ENCODE results near the gene CMIP.

The CMIP gene

DNA sequence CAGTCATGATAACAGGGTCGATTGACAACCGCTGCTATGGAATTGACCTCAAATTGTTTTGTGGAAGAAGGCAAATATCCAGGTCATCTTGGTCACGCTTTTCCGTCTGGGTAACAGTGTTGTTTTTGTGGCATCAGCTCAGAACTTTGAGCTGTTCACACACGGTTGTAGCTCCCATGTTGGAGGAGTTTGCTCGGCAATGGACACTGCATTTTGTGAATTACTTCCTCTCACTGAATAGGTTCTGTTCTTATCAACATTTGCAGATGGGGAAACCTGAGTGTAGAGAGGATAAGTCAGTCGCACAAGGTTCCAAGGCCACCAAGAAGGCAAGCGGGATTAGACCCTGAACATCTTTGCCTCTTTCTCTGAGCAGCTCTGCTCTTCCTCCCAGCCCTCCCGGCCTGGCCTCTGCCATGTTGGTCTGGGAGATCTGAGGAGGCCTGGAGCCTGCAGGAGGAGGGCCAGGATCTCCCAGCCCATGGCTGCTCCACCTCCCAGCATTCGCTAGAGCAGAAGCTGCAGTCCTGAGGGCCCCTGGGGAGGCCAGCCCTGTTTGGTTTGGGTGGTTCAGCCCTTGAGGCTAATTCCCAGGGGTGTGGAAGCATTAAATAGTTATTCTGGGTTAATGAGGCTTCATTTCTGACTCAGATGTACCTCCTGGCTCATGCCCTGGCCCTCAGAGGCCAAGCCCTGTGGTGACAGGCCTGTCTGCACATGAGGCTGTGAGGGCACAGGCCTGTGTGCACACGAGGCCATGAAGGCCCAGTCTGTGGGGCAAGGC is 180.3 kb downstream of the CMIP start:
- Histone ChIP-seq H3K27me3 (replicated peaks in 2 of 5; ENCODE audit: control insufficient read depth in 4 of 5, insufficient read depth in 5 of 5, low read length in 4 of 5) (no peaks in the 10 kb centered on the region), H3K4me3 (ENCODE audit: control insufficient read depth in 1 of 7, extremely low read depth in 1 of 7, insufficient read depth in 4 of 7, low read depth in 2 of 7, low read length in 6 of 7) (no peak overlapping the region), H3K36me3 (ENCODE audit: control insufficient read depth in 4 of 4, insufficient read depth in 4 of 4, low read length in 3 of 4) (peaks cover 0 to 16% (median 6%) of the 10 kb centered on the region in 4 experiments), H3K27ac (ENCODE audit: insufficient read depth in 1 of 2, low read depth in 1 of 2, low read length in 2 of 2, poor library complexity in 1 of 2, severe bottlenecking in 2 of 2) (peak overlapping the region; percentile 35 to 76), H3K4me1 (ENCODE audit: control extremely low read depth in 1 of 4, control insufficient read depth in 4 of 4, insufficient read depth in 4 of 4, low read length in 3 of 4) (peaks cover 3 to 36% (median 25%) of the 10 kb centered on the region in 4 experiments), H3K9me3 (ENCODE audit: control extremely low read depth in 1 of 5, control insufficient read depth in 4 of 5, insufficient read depth in 2 of 5, low read depth in 1 of 5, low read length in 4 of 5) (no peaks in the 10 kb centered on the region)
- CTCF ChIA-PET: interaction anchor here (0.9 to 11.1 kb wide), 14 partner anchors 9 to 127 kb away, joined by 3 to 234 read pairs (median 8); no protein-coding TSS in a partner anchor
- 39% methylated on average over 7 of the region's 11 CpGs for WGBS (ENCODE audit: insufficient coverage)
- peak; percentile 61 to 91 (median 82) for DNase-seq
- POLR2A ChIA-PET: interaction anchor here (0.8 to 2.9 kb wide), 3 partner anchors 9 to 196 kb away, joined by 3 to 16 read pairs (median 4); no protein-coding TSS in a partner anchor

DNA sequence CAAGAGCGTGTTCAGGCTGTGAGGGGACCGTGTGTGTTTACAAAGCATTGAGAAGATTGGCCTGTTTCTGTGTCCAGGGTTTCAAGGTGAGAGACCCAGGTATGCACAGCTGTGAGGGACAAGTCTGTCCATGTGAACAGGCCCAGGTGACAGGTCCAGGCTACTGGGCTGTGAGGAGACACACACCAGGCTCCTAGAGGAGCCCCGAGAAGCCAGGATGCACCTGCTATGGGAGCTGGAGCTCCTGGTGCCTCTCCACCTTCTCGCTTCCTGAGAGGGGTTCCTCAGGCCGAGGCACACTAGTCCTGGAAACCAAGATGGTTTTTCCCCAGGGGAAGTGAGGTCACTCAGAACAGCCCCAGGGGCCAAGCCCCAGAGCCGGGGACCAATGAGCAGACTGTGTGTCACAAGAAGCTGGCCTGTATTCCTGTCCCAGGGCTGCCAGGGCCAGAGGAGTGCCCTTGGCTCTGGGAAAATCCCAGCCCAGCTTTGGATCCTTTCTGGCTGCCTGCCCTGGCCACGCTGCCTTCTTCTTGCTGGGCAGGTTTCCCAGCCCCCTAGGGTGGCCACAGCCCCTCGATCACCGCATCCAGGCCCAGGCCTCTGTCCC is 181.0 kb downstream of the CMIP start:
- Histone ChIP-seq H3K4me3 (ENCODE audit: control insufficient read depth in 1 of 7, extremely low read depth in 1 of 7, insufficient read depth in 4 of 7, low read depth in 2 of 7, low read length in 6 of 7) (no peak overlapping the region), H3K27me3 (replicated peaks in 2 of 5; ENCODE audit: control insufficient read depth in 4 of 5, insufficient read depth in 5 of 5, low read length in 4 of 5) (no peaks in the 10 kb centered on the region), H3K9me3 (ENCODE audit: control extremely low read depth in 1 of 5, control insufficient read depth in 4 of 5, insufficient read depth in 2 of 5, low read depth in 1 of 5, low read length in 4 of 5) (no peaks in the 10 kb centered on the region), H3K27ac (ENCODE audit: insufficient read depth in 1 of 2, low read depth in 1 of 2, low read length in 2 of 2, poor library complexity in 1 of 2, severe bottlenecking in 2 of 2) (peak overlapping the region; percentile 35 to 76), H3K4me1 (ENCODE audit: control extremely low read depth in 1 of 4, control insufficient read depth in 4 of 4, insufficient read depth in 4 of 4, low read length in 3 of 4) (peaks cover 3 to 41% (median 29%) of the 10 kb centered on the region in 4 experiments), H3K36me3 (ENCODE audit: control insufficient read depth in 4 of 4, insufficient read depth in 4 of 4, low read length in 3 of 4) (peaks cover 0 to 14% (median 6%) of the 10 kb centered on the region in 4 experiments)
- 70% methylated on average over 8 of the region's 9 CpGs for WGBS (ENCODE audit: insufficient coverage)
- DNase-seq: peak in 2 of 3 donors; percentile 38 to 48
- ChIA-PET POLR2A (interaction anchor here (2.9 kb wide), 1 partner anchor 8 kb away, joined by 16 read pairs; no protein-coding TSS in a partner anchor), CTCF (interaction anchor here (1.2 to 11.1 kb wide), 7 partner anchors 12 to 127 kb away, joined by 4 to 234 read pairs (median 33); no protein-coding TSS in a partner anchor)

DNA sequence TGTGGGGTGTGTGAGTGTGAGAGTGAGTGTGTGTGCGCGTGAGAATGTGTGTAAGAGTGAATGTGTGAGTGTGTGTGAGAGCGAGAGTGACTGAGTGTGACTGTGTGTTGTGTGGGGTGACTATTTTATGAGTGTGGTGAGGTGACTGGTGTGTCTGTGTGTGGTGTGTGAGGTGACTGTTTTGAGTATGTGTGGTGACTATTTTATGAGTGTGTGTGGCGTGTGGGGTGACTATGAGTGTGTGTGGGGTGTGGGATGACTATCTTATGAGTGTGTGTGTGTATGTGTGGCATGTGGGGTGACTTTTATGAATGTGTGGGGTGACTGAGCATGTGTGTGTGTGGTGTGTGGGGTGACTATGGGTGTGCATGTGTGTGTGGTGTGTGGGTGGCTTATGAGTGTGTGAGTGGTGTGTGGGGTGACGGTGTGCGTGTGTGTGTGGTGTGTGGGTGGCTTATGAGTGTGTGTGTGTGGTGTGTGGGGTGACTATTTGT is 181.6 kb downstream of the CMIP start:
- H3K27ac ChIP-seq (ENCODE audit: insufficient read depth in 1 of 2, low read depth in 1 of 2, low read length in 2 of 2, poor library complexity in 1 of 2, severe bottlenecking in 2 of 2): peak overlapping the region; percentile 35 to 76
- ChIA-PET CTCF (interaction anchor here (1.8 to 11.1 kb wide), 4 partner anchors 11 to 71 kb away, joined by 6 to 234 read pairs (median 51); no protein-coding TSS in a partner anchor), POLR2A (interaction anchor here (2.9 kb wide), 1 partner anchor 8 kb away, joined by 16 read pairs; no protein-coding TSS in a partner anchor)
- H3K9me3 ChIP-seq (ENCODE audit: control extremely low read depth in 1 of 5, control insufficient read depth in 4 of 5, insufficient read depth in 2 of 5, low read depth in 1 of 5, low read length in 4 of 5): no peaks in the 10 kb centered on the region
- peak in 2 of 3 donors; percentile 66 to 73 for DNase-seq
- WGBS (ENCODE audit: insufficient coverage): 85% methylated on average over 6 of the region's 6 CpGs
- H3K27me3 ChIP-seq (replicated peaks in 2 of 5; ENCODE audit: control insufficient read depth in 4 of 5, insufficient read depth in 5 of 5, low read length in 4 of 5): no peaks in the 10 kb centered on the region
- H3K36me3 ChIP-seq (ENCODE audit: control insufficient read depth in 4 of 4, insufficient read depth in 4 of 4, low read length in 3 of 4): peaks cover 0 to 12% (median 6%) of the 10 kb centered on the region in 4 experiments
- peaks cover 3 to 47% (median 35%) of the 10 kb centered on the region in 4 experiments for H3K4me1 ChIP-seq (ENCODE audit: control extremely low read depth in 1 of 4, control insufficient read depth in 4 of 4, insufficient read depth in 4 of 4, low read length in 3 of 4)
- H3K4me3 ChIP-seq (ENCODE audit: control insufficient read depth in 1 of 7, extremely low read depth in 1 of 7, insufficient read depth in 4 of 7, low read depth in 2 of 7, low read length in 6 of 7): no peak overlapping the region

DNA sequence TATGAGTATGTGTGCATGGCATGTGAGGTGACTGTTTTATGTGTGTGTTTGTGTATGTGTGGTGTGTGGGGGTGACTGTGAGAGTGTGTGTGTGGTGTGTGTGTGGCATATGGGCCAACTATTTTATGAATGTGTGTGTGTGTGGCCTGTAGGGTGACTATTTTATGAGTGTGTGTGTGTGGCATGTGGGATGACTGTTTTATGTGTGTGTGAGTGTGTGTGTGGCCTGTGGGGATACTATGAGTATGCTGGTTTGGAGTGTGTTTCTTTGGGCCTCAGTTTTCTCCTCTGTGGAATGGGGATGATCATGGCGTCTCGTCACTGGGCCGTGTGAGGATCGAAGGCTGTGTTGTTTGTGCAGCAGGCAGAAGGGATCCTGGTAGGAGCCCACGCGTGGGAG is 182.4 kb downstream of the CMIP start:
- POLR2A ChIA-PET: no interaction called here
- H3K27me3 ChIP-seq (replicated peaks in 2 of 5; ENCODE audit: control insufficient read depth in 4 of 5, insufficient read depth in 5 of 5, low read length in 4 of 5): no peaks in the 10 kb centered on the region
- peak in 1 of 3 donors; percentile 46 for DNase-seq
- WGBS (ENCODE audit: insufficient coverage): 100% methylated on average over 1 of the region's 6 CpGs
- H3K9me3 ChIP-seq (ENCODE audit: control extremely low read depth in 1 of 5, control insufficient read depth in 4 of 5, insufficient read depth in 2 of 5, low read depth in 1 of 5, low read length in 4 of 5): no peaks in the 10 kb centered on the region
- peaks cover 0 to 7% (median under 1%) of the 10 kb centered on the region in 4 experiments for H3K36me3 ChIP-seq (ENCODE audit: control insufficient read depth in 4 of 4, insufficient read depth in 4 of 4, low read length in 3 of 4)
- H3K4me1 ChIP-seq (ENCODE audit: control extremely low read depth in 1 of 4, control insufficient read depth in 4 of 4, insufficient read depth in 4 of 4, low read length in 3 of 4): peaks cover 5 to 55% (median 43%) of the 10 kb centered on the region in 4 experiments
- peak overlapping the region; percentile 6 to 76 for H3K27ac ChIP-seq (ENCODE audit: insufficient read depth in 1 of 2, low read depth in 1 of 2, low read length in 2 of 2, poor library complexity in 1 of 2, severe bottlenecking in 2 of 2)
- CTCF ChIA-PET: no interaction called here
- no peak overlapping the region for H3K4me3 ChIP-seq (ENCODE audit: control insufficient read depth in 1 of 7, extremely low read depth in 1 of 7, insufficient read depth in 4 of 7, low read depth in 2 of 7, low read length in 6 of 7)

DNA sequence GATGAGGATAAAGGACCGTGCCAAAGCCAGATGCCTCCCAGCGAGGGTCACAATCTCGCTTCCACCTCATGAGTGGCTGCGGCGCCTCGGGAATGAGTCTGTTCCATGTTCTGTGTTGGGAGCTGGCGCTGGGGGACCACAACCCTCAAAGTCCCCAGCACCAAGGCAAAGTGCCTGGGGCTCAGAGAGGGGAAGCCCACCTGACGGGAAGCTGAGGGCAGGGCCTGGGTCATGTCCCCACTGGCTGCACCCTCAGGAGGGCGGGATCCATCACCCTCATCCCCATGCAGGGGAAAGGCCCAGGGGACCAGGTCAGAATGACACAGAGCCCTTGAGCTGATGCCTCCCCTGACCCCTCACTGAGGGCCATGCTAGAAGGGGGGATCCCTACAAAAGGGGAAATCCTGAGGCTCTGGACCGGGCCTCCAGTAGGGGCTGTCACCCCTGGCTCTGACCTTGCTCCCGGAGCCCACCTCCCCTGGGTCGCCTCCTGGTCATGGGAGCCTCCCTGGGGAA is 183.2 kb downstream of the CMIP start:
- Histone ChIP-seq H3K4me3 (ENCODE audit: control insufficient read depth in 1 of 7, extremely low read depth in 1 of 7, insufficient read depth in 4 of 7, low read depth in 2 of 7, low read length in 6 of 7) (no peak overlapping the region), H3K9me3 (ENCODE audit: control extremely low read depth in 1 of 5, control insufficient read depth in 4 of 5, insufficient read depth in 2 of 5, low read depth in 1 of 5, low read length in 4 of 5) (no peaks in the 10 kb centered on the region), H3K4me1 (ENCODE audit: control extremely low read depth in 1 of 4, control insufficient read depth in 4 of 4, insufficient read depth in 4 of 4, low read length in 3 of 4) (peaks cover 5 to 62% (median 51%) of the 10 kb centered on the region in 4 experiments), H3K27me3 (replicated peaks in 2 of 5; ENCODE audit: control insufficient read depth in 4 of 5, insufficient read depth in 5 of 5, low read length in 4 of 5) (no peaks in the 10 kb centered on the region), H3K27ac (ENCODE audit: insufficient read depth in 1 of 2, low read depth in 1 of 2, low read length in 2 of 2, poor library complexity in 1 of 2, severe bottlenecking in 2 of 2) (no peak overlapping the region), H3K36me3 (ENCODE audit: control insufficient read depth in 4 of 4, insufficient read depth in 4 of 4, low read length in 3 of 4) (peaks cover 0 to 3% (median 0%) of the 10 kb centered on the region in 4 experiments)
- DNase-seq: no peak
- CTCF ChIA-PET: interaction anchor here (1.1 kb wide), 1 partner anchor 84 kb away, joined by 4 read pairs; no protein-coding TSS in a partner anchor
- 96% methylated on average over 12 of the region's 12 CpGs for WGBS (ENCODE audit: insufficient coverage)
- POLR2A ChIA-PET: no interaction called here

DNA sequence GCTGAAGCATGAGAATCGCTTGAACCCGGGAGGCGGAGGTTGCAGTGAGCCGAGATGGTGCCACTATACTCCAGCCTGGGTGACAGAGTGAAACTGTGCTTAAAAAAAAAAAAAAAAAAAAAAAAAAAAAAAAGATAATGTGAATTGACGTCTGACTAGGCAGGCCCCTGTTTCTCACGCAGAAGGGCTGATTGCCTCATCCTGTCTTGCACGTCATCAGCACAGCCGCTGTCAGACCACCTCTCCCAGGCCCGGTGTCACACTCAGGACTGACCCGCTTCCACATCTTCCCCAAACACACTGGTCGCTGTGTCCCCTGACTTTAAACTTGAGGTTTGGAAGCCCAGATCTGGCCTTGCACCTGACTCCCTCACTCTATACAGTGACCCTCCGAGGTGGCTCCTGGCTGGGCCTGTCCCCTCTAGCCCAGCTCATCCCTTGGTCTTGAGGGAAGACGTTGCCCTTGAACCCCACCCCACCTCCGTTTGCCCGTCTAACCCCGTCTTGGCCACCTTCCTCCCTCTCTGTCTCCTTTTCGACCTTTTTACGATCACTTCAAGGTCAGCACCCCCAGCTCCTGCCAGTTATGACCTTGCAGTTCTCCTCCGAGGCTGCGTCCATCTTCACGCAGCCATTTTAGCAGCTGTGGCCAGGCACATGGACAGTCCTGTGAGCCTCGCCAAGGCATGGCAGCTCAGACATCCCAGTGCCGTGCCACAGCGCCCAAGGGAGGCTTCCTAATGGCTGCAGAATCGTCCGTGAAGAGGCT is 184.6 kb downstream of the CMIP start:
- no peak overlapping the region for H3K4me3 ChIP-seq (ENCODE audit: control insufficient read depth in 1 of 7, extremely low read depth in 1 of 7, insufficient read depth in 4 of 7, low read depth in 2 of 7, low read length in 6 of 7)
- ChIA-PET POLR2A (no interaction called here), CTCF (interaction anchor here (1.0 to 2.8 kb wide), 4 partner anchors 64 to 127 kb away, joined by 3 to 19 read pairs (median 3); no protein-coding TSS in a partner anchor)
- H3K9me3 ChIP-seq (ENCODE audit: control extremely low read depth in 1 of 5, control insufficient read depth in 4 of 5, insufficient read depth in 2 of 5, low read depth in 1 of 5, low read length in 4 of 5): no peaks in the 10 kb centered on the region
- H3K36me3 ChIP-seq (ENCODE audit: control insufficient read depth in 4 of 4, insufficient read depth in 4 of 4, low read length in 3 of 4): peaks cover 0 to 2% (median 0%) of the 10 kb centered on the region in 4 experiments
- WGBS (ENCODE audit: insufficient coverage): 97% methylated on average over 26 of the region's 26 CpGs
- H3K27me3 ChIP-seq (replicated peaks in 2 of 5; ENCODE audit: control insufficient read depth in 4 of 5, insufficient read depth in 5 of 5, low read length in 4 of 5): no peaks in the 10 kb centered on the region
- peaks cover 13 to 71% (median 65%) of the 10 kb centered on the region in 4 experiments for H3K4me1 ChIP-seq (ENCODE audit: control extremely low read depth in 1 of 4, control insufficient read depth in 4 of 4, insufficient read depth in 4 of 4, low read length in 3 of 4)
- H3K27ac ChIP-seq (ENCODE audit: insufficient read depth in 1 of 2, low read depth in 1 of 2, low read length in 2 of 2, poor library complexity in 1 of 2, severe bottlenecking in 2 of 2): no peak overlapping the region
- DNase-seq: peak in 2 of 3 donors; percentile 33 to 47

All from common myeloid progenitor, CD34-positive (primary cell).